ENCODE measurements around the gene CD63.

GRCh38 chr12:55748230-55748993 lies 19.6 kb upstream of the CD63 start:
- TF ChIP-seq BHLHE40 (IDR thresholded peaks at IDR 0.05; ENCODE audit: borderline replicate concordance), result no peak
- no peak for TF ChIP-seq ARNT (IDR thresholded peaks at IDR 0.05)
- no peak for TF ChIP-seq HDGF (IDR thresholded peaks at IDR 0.05; ENCODE audit: borderline replicate concordance)
- TF ChIP-seq FOXM1 (IDR thresholded peaks at IDR 0.05; ENCODE audit: borderline replicate concordance), result no peak
- TF ChIP-seq FOXA1 (IDR thresholded peaks at IDR 0.05), result no peak
- TF ChIP-seq SP1 (IDR thresholded peaks at IDR 0.05), result no peak
- no peak for TF ChIP-seq ELF4 (IDR thresholded peaks at IDR 0.05)
- no peak for TF ChIP-seq LEF1 (IDR thresholded peaks at IDR 0.05; ENCODE audit: borderline replicate concordance)
- TF ChIP-seq SUZ12 (IDR thresholded peaks at IDR 0.05), result no peak
- TF ChIP-seq ZNF384 (IDR thresholded peaks at IDR 0.05), result no peak
- no peak for TF ChIP-seq FOXK2 (IDR thresholded peaks at IDR 0.05)
- no peak for TF ChIP-seq NFRKB (IDR thresholded peaks at IDR 0.05)
- no peak for TF ChIP-seq CTBP1 (IDR thresholded peaks at IDR 0.05; ENCODE audit: borderline replicate concordance)
- TF ChIP-seq PKNOX1 (IDR thresholded peaks at IDR 0.05), result no peak
